B cell (primary cell): ENCODE data around the gene C1QTNF6. TPM values are rescaled to one million over a fixed set of nuclear protein-coding genes. Genes with fewer than 3 reads are reported as not detected.
A peak's percentile ranks its signal among the peaks of the same experiment; 100 is the strongest.

Source experiments
- ATAC-seq: fragments of 200-7000 bp; cut with Tn5 transposase; one replicate; pipeline ENCODE4 v1.10.0; 2021; ENCODE audit warnings: low read depth, mild to moderate bottlenecking, moderate number of reproducible peaks, moderate library complexity
- CTCF ChIA-PET: fragments of 350-600 bp; sonication (Branson Sonifier 250); formaldehyde crosslinking; loops from one replicate; lab custom pipeline; 2021; ENCODE audit warnings: antibody characterized with exemption, inconsistent platforms; lab: Charles Lee
- POLR2A ChIA-PET: fragments of 350-600 bp; sonication (Branson Sonifier 250); formaldehyde crosslinking; loops from one replicate; lab custom pipeline; 2021; ENCODE audit warnings: antibody characterized with exemption; lab: Charles Lee
- DNase-seq: peaks from one replicate; pipeline ENCODE4 v3.0.0; 2013
- H2AFZ ChIP-seq: 2 replicates; pipeline ENCODE4 v1.6.1; 2012; ENCODE audit warnings: mild to moderate bottlenecking, low read depth, low read length; ENCODE audit not compliant: insufficient read depth, poor library complexity, severe bottlenecking
- H3K27ac ChIP-seq, 2 donors: 1 replicate in 1 of 2; 2 replicates in 1 of 2; pipeline ENCODE4 v1.5.1; 2012 to 2013; ENCODE audit warnings: low read length in 2 of 2, mild to moderate bottlenecking in 2 of 2, moderate library complexity in 1 of 2
- H3K27me3 ChIP-seq, 4 experiments: fragments of 200-600 bp in 1 of 4; sonication (generic) in 1 of 4; replicated peaks in 1 of 4; 1 replicate in 2 of 4; 2 replicates in 2 of 4; pipeline versions ENCODE4 v1.6.1 to v1.7.0; 2013 to 2016; ENCODE audit warnings: low read length in 3 of 4, mild to moderate bottlenecking in 2 of 4, mixed read lengths in 1 of 4, moderate library complexity in 1 of 4; ENCODE audit not compliant: insufficient read depth in 4 of 4, control insufficient read depth in 3 of 4; ENCODE audit errors: control extremely low read depth in 1 of 4
- H3K36me3 ChIP-seq, 2 experiments: replicated peaks in 1 of 2; 1 replicate in 1 of 2; 2 replicates in 1 of 2; pipeline versions ENCODE4 v1.6.1 to v1.7.1; 2013; ENCODE audit warnings: low read length in 1 of 2; ENCODE audit not compliant: insufficient read depth in 2 of 2, control insufficient read depth in 1 of 2; ENCODE audit errors: control extremely low read depth in 1 of 2, extremely low read depth in 1 of 2
- H3K4me1 ChIP-seq, 2 donors: fragments of 200-600 bp in 1 of 2; sonication (generic) in 1 of 2; 1 replicate in 1 of 2; 2 replicates in 1 of 2; pipeline versions ENCODE4 v1.5.1 to v1.6.1; 2013 to 2017; ENCODE audit warnings: low read length in 2 of 2; ENCODE audit not compliant: control insufficient read depth in 2 of 2, insufficient read depth in 2 of 2
- H3K4me2 ChIP-seq: replicated peaks from 2 replicates; pipeline ENCODE3; 2012; ENCODE audit warnings: mild to moderate bottlenecking, low read depth, low read length; ENCODE audit not compliant: poor library complexity, severe bottlenecking
- H3K4me3 ChIP-seq, 5 experiments: fragments of 200-600 bp in 1 of 5; sonication (generic) in 1 of 5; 1 replicate in 3 of 5; 2 replicates in 2 of 5; pipeline versions ENCODE4 v1.5.1 to v1.7.0; 2011 to 2016; ENCODE audit warnings: low read length in 4 of 5, mild to moderate bottlenecking in 4 of 5, low read depth in 2 of 5, control low read depth in 1 of 5, moderate library complexity in 1 of 5; ENCODE audit not compliant: insufficient read depth in 1 of 5; ENCODE audit errors: control extremely low read depth in 1 of 5, extremely low read depth in 1 of 5
- H3K79me2 ChIP-seq: fragments of 200-600 bp; sonication (generic); one replicate; pipeline ENCODE4 v1.6.0; 2016; ENCODE audit warnings: low read length; ENCODE audit not compliant: control insufficient read depth, insufficient read depth
- H3K9ac ChIP-seq: fragments of 200-600 bp; sonication (generic); 2 replicates; pipeline ENCODE4 v1.6.1; 2017; ENCODE audit warnings: mild to moderate bottlenecking, low read length, moderate library complexity
- H3K9me3 ChIP-seq, 3 donors: one replicate each; pipeline versions ENCODE4 v1.6.1 to v1.7.1; 2013; ENCODE audit warnings: low read length in 2 of 3; ENCODE audit not compliant: control insufficient read depth in 2 of 3, insufficient read depth in 1 of 3; ENCODE audit errors: control extremely low read depth in 1 of 3
- H4K20me1 ChIP-seq: 2 replicates; pipeline ENCODE4 v1.6.0; 2012; ENCODE audit warnings: mild to moderate bottlenecking, low read length; ENCODE audit not compliant: insufficient read depth, control insufficient read depth, poor library complexity, severe bottlenecking
- H3K27ac Mint-ChIP-seq: one replicate; pipeline ENCODE4 v1.8.0; 2021; ENCODE audit warnings: mixed read lengths
- H3K27me3 Mint-ChIP-seq: one replicate; pipeline ENCODE4 v1.8.0; 2021; ENCODE audit warnings: mixed read lengths
- H3K4me1 Mint-ChIP-seq: one replicate; pipeline ENCODE4 v1.8.0; 2021; ENCODE audit warnings: mixed read lengths
- H3K4me3 Mint-ChIP-seq: one replicate; pipeline ENCODE4 v1.8.0; 2021; ENCODE audit warnings: mixed read lengths
- H3K9me3 Mint-ChIP-seq: one replicate; pipeline ENCODE4 v1.8.0; 2022; ENCODE audit warnings: mixed read lengths; ENCODE audit not compliant: insufficient read depth
- EZH2 ChIP-seq: IDR thresholded peaks from 2 replicates; pipeline ENCODE4 v1.6.1; 2012; ENCODE audit warnings: borderline replicate concordance, low read depth, mild to moderate bottlenecking, moderate library complexity, low read length; ENCODE audit not compliant: insufficient read depth, poor library complexity, severe bottlenecking
- WGBS: methylation state at CpG from one replicate; pipeline ENCODE4 v1.1.5; 2013; ENCODE audit warnings: missing lambda C conversion rate; ENCODE audit not compliant: insufficient coverage; 5-methylcytosine and 5-hydroxymethylcytosine counted together
- intact Hi-C: fragments of 100-400 bp; cut with micrococcal nuclease; formaldehyde crosslinking; loops from one replicate; pipeline ENCODE4 v1.10.0; 2022
- polyA plus RNA-seq: library from polyadenylated mRNA; depleted of rRNA; stranded (reverse); fragments of >200 nt; gene quantifications from 2 replicates; pipeline ENCODE4 v1.2.3, GENCODE V29; 2012
- total RNA-seq, 2 donors: library from RNA; stranded (reverse); fragments of 120-200 nt in 1 of 2; gene quantifications; 1 replicate in 1 of 2; 2 replicates in 1 of 2; pipeline versions ENCODE4 v1.2.3 to v1.2.4, GENCODE V29; 2013 to 2022
- TF ChIP-seq, protein P1 (sequence below): fragments of 200-600 bp; IDR thresholded peaks from one replicate; pipeline ENCODE4 v1.8.0; 2022; ENCODE audit warnings: antibody characterized with exemption, mild to moderate bottlenecking

Gene C1QTNF6
- total and polyA plus RNA-seq, 2 donors (not counting 1 experiment from before 2014, with no cell fraction given) = 18.5 to 33.9 TPM

GRCh38 chr22:37199760-37200108 is 11.7 kb upstream of the C1QTNF6 start:
- peaks cover 0 to 5% of the 10 kb centered on the region in 2 experiments for H3K36me3 ChIP-seq
- H3K27me3 ChIP-seq = no peaks in the 10 kb centered on the region
- ATAC-seq (no peak), DNase-seq (no peak)
- Mint-ChIP-seq H3K4me1 (peaks cover 26% of the 10 kb centered on the region), H3K27me3 (no peaks in the 10 kb centered on the region), H3K4me3 (peak overlapping the region; percentile 93), H3K27ac (peak overlapping the region; percentile 97), H3K9me3 (no peaks in the 10 kb centered on the region)
- TF ChIP-seq, protein P1, sequence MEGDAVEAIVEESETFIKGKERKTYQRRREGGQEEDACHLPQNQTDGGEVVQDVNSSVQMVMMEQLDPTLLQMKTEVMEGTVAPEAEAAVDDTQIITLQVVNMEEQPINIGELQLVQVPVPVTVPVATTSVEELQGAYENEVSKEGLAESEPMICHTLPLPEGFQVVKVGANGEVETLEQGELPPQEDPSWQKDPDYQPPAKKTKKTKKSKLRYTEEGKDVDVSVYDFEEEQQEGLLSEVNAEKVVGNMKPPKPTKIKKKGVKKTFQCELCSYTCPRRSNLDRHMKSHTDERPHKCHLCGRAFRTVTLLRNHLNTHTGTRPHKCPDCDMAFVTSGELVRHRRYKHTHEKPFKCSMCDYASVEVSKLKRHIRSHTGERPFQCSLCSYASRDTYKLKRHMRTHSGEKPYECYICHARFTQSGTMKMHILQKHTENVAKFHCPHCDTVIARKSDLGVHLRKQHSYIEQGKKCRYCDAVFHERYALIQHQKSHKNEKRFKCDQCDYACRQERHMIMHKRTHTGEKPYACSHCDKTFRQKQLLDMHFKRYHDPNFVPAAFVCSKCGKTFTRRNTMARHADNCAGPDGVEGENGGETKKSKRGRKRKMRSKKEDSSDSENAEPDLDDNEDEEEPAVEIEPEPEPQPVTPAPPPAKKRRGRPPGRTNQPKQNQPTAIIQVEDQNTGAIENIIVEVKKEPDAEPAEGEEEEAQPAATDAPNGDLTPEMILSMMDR = peak; percentile 64
- TF ChIP-seq EZH2 = no peak
- peaks cover 21 to 28% of the 10 kb centered on the region in 2 donors for H3K4me1 ChIP-seq
- H2AFZ ChIP-seq = peak overlapping the region; percentile 72
- H4K20me1 ChIP-seq = no peaks in the 10 kb centered on the region
- POLR2A ChIA-PET = interaction anchor here (0.7 to 4.8 kb wide), 8 partner anchors 19 to 672 kb away, joined by 3 to 45 read pairs (median 10); partner anchors contain the start of genes IFT27 and RAC2
- H3K9ac ChIP-seq = peak overlapping the region; percentile 52
- CTCF ChIA-PET = interaction anchor here (0.5 to 7.3 kb wide), 29 partner anchors 9 to 409 kb away, joined by 3 to 119 read pairs (median 5); partner anchors contain the start of genes CYTH4, GGA1 and RAC2
- 45% methylated on average over 11 of the region's 12 CpGs for WGBS
- H3K79me2 ChIP-seq = peaks cover 16% of the 10 kb centered on the region
- peak overlapping the region in 4 of 5 experiments; percentile 8 to 45 (median 24) for H3K4me3 ChIP-seq
- no peaks in the 10 kb centered on the region for H3K9me3 ChIP-seq
- intact Hi-C loops = loop anchor here (1.0 to 5.0 kb wide), 6 partner anchors 19 to 222 kb away; no protein-coding TSS in a partner anchor
- H3K27ac ChIP-seq = peak overlapping the region; percentile 48 to 56
- peak overlapping the region; percentile 98 for H3K4me2 ChIP-seq
